ENCODE measurements around the gene CPSF7.
"Not testable (repeated sequence)": the region's sequence is repeated elsewhere in the genome, so short reads cannot be mapped to it uniquely, and the experiment has no call there.

Gene CPSF7

DNA sequence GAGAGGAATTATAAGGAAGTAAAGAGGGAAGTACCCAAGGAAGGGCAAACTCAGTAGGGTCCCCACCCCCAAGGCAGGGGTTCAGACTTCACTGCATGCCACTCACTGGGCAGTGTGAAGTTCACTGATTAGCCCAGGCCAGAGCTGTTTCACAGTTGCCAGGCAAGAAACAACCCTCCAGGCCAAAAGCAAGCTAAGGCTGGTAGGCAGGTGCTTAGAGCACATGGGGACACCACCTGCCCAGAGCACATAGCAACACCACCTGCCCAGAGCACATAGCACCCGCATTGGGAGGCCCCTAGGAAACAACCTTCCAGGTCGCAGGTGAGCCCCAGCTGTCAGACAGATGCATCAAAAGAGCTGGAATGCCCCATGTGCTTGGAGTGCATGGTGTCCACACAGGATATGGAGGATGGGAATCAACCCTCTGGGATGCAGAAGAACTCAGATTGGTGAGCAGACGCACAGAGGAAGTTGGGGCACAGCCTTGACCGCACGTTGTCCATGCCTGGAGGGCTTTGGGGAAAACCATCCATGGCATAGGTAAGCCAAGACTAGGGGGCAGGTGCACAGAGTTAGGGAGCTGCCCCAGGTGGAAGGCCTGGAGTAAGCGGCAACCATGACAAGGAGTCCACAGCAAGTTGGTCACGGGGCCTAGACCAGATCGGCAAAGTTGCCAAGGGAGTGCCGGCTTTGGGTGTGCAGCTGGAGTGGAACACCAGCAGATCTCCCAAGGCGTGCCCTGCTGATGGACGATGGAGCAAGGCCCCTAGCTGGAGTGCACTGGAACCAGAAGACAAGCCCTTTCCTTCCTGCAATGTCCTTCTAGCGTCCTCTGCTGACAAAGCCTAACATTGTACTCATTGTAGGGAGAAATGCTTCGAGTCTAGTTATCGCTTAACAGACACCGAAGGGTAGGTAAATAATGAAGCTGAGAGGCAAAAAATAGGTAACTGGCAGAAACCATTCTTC is 45.2 kb downstream of the CPSF7 start:
- no peak for DNase-seq (ENCODE audit: low spot score)
- FAIRE-seq = no peak

DNA sequence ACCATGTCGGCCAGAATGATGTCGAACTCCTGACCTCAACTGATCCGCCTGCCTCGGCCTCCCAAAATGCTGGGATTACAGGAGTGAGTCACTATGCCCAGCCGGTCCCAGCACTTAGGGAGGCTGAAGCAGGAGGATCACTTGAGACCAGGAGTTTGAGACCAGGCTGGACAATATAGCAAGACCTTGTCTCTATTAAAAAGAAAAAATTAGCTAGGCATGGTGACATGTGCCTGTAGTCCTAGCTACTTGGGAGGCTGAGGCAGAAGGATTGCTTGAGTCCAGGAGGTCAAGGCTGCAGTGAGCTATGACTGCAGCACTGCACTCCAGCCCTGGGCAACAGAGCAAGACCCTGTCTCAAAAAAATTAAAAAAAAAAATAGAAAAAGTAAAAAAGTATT is 45.9 kb downstream of the CPSF7 start:
- FAIRE-seq; DNase-seq (ENCODE audit: low spot score): not testable (repeated sequence)

DNA sequence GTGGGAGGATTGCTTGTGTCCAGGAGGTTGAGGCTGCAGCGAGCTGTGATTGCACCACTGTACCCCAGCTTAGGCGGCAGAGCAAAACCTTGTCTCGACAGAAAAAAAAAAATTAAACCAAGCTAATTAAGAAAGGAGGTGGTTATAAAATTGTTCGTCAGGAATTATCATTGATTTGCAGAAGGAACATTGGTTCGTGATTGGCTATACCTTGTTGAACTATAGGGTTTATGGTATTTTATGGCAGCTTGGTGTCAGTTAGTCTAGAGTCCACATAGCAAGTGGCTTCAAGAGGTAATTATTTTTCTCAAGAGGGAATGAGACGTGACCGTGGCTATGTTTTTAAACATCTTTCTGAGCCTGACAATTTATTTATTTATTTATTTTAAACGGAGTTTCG is 48.9 kb downstream of the CPSF7 start:
- FAIRE-seq = no peak
- no peak for DNase-seq (ENCODE audit: low spot score)

DNA sequence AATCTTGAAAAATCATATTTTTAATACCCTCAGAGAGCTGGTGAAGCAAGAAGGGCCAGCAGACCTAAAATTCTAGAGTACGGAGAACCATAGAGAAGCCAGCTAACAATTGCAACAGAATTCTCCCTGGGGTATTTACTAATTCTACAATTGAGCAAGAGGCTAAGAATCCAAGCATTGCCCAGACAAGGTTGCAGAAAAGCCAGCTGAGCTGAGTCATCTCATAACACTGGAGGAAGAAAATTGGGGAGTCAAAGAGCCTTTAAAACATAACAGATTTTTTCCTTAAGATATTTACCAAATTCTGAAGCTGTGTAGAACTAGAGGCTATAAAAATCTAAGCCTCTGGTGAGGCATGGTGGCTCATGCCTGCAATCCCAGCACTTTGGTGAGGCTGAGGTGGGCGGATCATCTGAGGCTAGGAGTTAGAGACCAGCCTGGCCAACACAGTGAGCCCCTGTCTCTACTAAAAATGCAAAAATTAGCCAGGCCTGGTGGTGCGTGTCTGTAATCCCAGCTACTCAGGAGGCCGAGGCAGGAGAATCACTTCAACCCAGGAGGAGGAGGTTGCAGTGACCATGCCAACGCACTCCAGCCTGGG is 51.0 kb downstream of the CPSF7 start:
- no peak for FAIRE-seq
- no peak for DNase-seq (ENCODE audit: low spot score)

DNA sequence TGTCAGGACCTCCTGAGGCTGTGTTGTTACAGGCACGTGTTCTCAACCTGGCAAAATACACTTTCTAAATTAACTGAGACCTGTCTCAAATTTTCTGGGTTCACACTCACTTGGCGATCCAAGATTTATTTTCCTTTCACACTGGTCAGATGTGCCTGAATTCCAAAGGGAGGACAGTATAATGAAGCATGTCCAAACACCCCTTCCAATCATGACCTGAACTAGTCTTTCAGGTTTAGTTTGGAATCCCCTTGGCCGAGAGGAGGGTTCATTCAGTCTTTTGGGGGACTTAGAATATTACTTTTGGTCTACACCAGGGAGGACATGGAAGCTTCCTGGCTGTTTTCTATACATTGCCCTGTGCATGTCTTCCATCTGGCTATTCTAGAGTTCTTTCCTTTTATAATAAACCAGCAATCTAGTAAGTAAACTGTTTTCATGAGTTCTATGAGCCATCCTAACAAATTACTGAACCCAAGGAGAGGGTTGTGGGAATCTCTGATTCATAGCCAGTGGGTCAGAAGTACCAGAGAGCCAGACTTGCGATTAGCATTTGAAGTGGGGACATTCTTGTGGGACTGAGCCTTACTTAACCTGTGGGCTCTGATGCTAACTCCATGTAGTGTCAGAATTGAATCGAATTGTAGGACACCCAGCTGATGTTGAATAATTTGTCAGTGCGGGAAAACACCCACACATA is 52.2 kb downstream of the CPSF7 start:
- no peak for DNase-seq (ENCODE audit: low spot score)
- FAIRE-seq = no peak

DNA sequence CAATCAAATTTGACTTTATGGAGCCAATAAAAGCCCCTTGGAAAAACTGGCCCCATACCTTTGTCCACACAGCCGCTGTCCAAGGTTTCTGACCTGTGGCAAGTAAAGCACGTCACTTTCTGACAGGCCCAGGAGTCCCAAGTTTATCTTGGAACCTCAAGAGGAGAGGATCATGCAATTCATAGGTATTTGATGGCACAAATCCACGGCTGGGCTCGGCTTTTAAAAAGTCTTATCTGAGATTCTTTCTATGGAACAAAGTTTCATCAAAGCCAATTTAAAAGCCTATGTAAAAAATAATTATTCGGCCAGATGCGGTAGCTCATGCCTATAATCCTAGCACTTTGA is 54.0 kb downstream of the CPSF7 start:
- FAIRE-seq = no peak
- no peak for DNase-seq (ENCODE audit: low spot score)

DNA sequence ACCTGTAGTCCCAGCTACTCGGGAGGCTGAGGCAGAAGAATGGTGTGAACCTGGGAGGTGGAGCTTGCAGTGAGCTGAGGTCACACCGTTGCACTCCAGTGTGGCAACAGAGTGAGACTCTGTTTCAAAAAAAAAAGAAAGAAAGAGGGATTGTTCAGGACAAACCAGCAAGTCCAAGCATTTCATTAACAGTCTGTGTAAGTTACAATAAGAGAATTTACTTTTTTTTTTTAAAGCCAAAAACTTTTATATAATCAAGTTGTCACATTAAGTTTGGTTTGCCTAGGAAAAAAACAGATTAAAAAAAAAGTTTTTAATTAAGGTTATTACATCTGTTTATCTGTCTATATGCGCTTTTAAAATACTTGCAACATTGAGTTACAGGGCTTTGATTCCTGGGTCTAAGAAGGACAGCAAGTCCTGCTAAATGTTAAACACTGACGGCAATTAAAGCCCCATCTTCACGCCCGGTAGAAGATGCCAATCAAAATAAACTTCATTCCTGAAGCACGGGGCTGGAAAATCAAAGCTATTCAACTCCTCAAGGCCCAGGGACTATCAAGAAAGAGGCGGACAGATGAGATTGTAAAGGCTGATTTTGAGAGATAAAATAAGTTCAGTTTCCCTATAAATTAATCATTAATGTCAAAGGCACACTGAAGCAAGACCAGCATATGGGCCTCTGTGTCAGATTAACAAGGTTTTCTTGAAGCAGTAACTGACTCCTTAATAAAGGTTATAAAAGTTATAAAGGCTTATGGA is 56.9 kb downstream of the CPSF7 start:
- DNase-seq (ENCODE audit: low spot score) (no peak), FAIRE-seq (no peak)

DNA sequence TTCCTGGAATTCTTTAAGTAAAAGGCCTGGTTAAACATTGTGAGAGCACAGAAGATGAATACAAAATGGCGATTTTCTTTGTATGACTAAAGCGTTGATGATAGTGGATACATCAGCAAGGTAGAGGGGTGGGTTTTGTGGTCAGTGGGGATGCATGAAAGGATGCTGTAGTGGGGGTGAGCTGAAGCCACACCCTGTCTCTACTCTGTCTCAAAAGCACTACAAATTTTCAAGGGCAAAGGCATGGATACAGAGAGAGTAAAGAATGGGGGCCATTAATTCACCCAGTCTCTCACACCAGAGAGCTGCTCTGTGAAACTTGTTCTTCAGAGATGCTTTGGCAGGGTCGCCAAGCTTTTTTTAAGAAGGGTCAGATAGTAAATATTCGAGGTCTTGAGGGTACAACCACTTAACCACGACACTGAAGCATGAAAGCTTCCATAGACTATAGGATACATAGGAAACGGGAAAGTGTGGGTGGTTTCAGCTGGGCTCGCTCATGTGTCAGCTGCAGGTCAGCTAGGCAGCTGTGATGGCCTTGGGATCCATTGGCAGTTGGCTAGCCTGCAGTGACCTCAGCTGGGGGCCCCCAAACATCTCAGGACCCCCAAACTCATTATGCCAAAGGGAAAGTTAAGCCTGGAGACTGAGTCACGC is 59.3 kb downstream of the CPSF7 start:
- FAIRE-seq = no peak
- no peak for DNase-seq (ENCODE audit: low spot score)

DNA sequence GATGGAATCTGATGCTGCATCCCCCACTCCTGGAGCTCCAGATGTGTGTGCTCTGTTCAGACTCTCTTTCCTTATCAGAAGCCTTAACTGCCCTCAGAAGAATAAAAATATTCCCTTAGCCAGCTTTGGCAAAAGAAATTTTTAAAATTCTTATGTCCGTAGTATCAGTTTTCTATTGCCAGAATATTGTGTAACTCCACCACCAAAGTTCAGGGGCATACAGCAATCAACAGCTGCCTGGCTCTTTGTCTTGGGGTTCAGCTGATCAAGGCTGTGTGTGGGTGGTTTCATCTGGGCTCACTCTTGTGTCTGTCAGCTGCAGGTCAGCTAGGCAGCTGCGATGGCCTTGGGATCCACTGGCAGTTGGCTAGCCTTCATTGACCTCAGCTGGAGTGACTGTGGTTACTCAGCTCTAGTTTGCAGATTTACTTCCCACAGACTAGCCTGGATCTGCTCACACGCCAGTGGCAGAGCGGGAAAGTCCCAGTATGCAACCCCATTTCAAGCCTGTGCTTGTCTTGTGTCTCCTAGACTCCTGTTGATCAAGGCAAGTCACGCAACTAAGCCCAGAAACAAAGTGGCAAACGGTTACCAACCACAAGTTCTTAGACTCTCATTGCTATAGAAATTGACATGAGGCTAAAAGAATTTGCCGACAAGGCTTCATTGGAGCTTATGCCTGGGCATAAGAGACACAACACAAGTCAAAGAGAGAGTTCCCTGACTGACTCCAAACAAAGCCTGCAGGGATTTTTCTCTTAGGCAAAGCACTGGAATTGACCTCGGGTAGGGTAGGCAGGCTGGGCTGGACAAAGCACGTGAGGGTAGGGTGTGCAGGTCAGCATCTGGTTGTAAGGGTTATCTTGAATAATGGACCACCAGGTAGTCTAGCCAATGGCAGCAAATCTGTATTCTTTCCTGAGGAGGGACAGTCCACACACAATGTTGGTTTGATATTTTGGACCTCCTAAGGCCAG is 60.1 kb downstream of the CPSF7 start:
- FAIRE-seq (no peak), DNase-seq (ENCODE audit: low spot score) (peak; percentile 57)

DNA sequence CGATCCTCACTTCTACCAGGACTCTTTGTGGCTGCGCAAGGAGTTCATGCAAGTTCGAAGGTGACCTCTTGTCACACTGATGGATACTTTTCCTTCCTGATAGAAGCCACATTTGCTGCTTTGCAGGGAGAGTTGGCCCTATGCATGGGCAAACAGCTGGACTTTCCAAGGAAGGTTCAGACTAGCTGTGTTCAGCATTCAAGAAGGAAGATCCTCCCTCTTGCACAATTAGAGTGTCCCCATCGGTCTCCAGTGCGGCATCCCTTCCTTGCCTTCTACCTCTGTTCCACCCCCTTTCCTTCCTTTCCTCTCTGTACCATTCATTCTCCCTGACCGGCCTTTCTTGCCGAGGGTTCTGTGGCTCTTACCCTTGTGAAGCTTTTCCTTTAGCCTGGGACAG is 61.1 kb downstream of the CPSF7 start:
- no peak for FAIRE-seq
- DNase-seq (ENCODE audit: low spot score) = no peak

DNA sequence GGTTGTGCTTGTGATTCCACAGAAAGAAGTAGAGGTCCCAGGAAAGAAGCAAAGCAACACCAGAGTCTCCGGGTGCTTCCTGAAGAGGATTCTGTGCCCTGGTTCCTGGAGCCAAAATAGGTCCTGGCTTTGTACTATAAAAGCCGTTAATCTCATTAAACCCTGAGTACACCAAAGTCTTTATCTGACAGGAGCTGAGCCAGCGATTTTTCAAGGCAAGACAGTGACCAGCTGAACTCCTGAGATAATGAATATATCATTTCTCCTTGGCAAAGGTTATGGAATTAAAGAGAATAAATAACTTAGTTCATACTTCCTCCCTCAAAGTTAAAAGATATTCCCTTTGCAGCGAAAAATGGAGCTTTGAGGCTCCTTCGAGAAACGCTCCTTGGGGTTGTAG is 62.4 kb downstream of the CPSF7 start:
- DNase-seq (ENCODE audit: low spot score) (no peak), FAIRE-seq (no peak)

DNA sequence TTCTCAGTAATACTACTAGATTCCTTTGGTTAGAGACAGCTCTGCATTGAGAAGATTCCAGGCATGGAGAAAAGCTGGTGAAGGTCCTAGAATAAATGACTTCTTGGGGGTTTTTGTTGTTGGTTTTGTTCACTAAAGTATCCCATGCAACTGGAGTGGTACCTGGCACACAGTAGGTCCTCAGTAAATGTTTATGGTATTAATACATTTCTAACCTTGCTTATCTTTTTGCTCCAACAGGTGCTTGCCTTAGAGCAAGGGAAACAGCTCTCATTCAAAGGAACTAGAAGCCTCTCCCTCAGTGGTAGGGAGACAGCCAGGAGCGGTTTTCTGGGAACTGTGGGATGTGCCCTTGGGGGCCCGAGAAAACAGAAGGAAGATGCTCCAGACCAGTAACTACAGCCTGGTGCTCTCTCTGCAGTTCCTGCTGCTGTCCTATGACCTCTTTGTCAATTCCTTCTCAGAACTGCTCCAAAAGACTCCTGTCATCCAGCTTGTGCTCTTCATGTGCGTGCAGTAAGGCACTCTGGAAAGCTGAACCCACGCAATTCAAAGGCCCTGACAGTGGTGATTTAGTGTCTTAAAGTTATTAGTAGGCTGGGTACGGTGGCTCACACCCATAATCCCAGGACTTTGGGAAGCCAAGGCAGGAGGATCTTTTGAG is 65.6 kb downstream of the CPSF7 start:
- no peak for FAIRE-seq
- no peak for DNase-seq (ENCODE audit: low spot score)

DNA sequence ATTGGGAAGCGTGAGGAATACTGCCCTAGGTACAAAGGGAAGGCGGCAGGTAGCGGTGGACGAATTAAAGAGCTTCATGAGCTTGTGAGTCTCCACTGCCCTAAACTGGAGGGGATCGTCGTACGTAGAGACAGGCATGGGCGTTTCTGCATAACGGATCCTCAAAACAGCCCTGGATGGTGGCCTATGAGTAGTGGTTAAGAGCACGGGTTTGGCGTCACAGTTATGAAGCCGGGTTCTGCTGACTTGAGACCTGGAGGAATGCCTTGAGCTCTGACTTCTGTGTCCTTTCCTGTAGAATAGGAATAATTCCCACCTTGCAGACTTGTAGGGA is 67.3 kb downstream of the CPSF7 start:
- no peak for FAIRE-seq

DNA sequence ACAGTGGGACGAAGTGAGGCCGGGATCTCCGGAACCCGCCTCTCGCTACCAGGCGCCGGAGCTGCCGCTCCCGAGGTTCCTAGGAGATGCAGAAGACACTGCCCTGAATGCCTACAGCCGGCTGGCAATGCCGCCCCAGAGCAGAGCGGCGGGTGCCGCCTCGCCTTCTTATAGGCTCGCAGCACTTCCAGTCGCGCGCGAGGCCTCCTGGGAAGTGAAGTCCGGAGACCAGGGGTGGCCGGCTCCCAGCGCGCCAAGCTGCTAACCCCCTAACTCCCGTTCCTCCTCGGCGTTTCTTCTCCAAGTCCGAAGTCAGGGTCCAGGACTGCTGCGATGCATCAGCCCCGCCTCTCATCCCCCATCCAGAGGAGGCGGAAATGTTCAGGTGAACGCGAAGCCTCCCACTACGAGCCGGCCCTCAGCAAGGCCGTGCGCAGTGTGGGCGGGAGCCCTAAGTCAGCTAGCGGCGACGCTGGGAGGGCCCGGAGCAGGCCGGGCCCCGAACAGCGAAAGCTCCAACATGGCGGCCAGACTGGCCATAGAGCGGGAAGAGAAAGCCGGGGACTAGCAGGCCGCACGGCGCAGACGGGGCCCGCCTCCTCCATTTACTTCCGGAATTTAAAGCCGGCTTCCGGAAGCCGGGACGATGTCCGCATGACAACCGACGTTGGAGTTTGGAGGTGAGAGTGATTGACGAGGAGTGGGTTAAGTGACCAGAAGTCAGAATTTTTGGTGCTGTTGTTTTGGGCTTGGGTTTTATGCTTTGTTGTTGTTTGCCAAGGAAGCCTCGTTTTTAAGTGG is 67.8 kb downstream of the CPSF7 start, which contains the start of the genes CYB561A3 and TMEM138:
CYB561A3 (minus strand) TSS at position 142 of the 801 bp plus-strand sequence. CDS start 5,169 bp downstream, outside the sequence.
TMEM138 (plus strand) TSS at position 634 of the 801 bp plus-strand sequence. CDS start 2,017 bp downstream, outside the sequence.
- DNase-seq (ENCODE audit: low spot score) (peak; percentile 81), FAIRE-seq (no peak)

More for the DNA sequence above, 67.3 kb downstream of the CPSF7 start:
- no peak for DNase-seq (ENCODE audit: low spot score)

DNA sequence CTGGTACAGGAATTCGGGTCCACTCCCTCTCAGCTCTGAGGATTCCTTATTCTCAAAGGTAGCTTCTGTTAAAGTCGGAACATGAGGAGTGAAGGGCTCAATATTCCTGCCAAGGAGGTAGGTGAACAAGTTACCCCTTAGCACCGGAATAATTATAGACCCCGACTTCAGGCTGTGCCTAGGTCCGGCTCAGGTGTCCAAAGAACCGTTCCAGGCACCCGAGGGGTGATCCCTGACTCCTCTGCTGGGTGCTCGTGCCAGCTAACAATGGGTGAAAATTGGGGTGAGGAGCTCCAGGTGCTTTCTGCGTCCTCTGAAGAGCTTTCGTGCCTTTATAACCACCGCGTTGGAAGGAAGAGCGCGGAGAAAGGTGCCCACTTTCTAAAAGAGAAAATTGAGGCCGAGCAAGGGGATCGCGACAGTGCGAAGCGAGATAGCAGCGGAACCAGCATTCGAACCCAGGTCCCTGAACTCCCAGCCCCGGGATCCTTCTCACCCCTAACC is 68.5 kb downstream of the CPSF7 start:
- FAIRE-seq = no peak
- no peak for DNase-seq (ENCODE audit: low spot score)

DNA sequence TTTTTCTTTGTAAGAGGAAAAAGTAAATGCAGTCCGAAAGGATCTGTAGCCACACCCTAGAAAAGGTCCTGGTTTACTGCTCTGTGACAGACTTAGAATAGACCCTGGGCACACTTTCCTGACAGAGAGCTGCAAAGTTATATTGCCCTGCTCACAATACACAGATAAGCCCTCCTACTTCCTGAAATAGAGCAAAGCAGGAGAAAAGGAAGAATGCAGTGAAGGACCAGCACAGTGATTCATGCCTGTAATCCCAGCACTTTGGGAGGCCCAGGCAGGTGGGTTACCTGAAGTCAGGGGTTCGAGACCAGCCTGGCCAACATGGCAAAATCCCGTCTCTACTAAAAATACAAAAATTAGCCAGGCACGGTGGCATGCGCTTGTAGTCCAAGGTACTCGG is 70.3 kb downstream of the CPSF7 start:
- no peak for FAIRE-seq
- no peak for DNase-seq (ENCODE audit: low spot score)

DNA sequence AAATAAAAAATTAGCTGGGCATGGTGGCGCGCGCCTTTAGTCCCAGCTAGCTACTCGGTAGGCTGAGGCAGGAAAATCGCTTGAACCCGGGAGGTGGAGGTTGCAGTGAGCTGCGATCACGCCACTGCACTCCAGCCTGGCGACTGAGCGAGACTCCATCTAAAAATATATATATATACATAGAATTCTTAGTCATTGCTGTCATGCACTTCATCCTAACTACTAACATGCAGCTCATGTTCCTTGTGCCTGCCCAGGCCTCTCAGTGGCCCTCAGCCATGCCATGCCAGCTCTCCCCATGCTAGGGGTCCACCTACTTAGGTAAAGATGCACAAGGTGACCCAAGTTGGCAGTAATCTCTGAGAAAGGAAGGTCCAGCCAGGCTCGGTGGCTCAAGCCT is 71.2 kb downstream of the CPSF7 start:
- no peak for DNase-seq (ENCODE audit: low spot score)
- no peak for FAIRE-seq

DNA sequence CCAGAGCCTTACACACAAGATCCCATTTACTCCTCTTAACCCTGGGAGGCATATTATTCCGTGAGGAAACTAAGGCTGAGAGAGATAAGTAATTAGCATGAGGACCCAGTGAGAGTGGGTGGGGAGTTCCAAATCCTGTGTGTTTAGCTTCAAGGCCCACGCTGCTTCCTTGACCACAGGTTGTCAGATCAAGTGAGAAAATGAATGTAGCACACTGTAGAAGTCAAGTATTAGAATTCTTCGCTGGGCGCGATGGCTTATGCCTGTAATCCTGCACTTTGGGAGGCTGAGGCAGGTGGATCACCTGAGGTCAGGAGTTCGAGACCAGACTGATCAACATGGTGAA is 71.9 kb downstream of the CPSF7 start:
- no peak for FAIRE-seq
- DNase-seq (ENCODE audit: low spot score) = no peak

All from RCC 7860 (cell line).